ENCODE measurements around the gene CDK17. TPM values are rescaled to one million over a fixed set of nuclear protein-coding genes. Genes with fewer than 3 reads are reported as not detected.
"Not testable (repeated sequence)": the region's sequence is repeated elsewhere in the genome, so short reads cannot be mapped to it uniquely, and the experiment has no call there.

The CDK17 gene
- total RNA-seq, 4 donors from 2014 or later, result 32.4 to 64.7 (median 49.0) TPM

- WGBS, 2 donors, result 92% methylated on average over 7 of the region's 7 CpGs
- Histone ChIP-seq H3K27me3 (no peaks in the 10 kb centered on the region), H3K36me3 (no peaks in the 10 kb centered on the region), H3K4me3 (replicated peaks in 1 of 3) (no peak overlapping the region), H3K9me3 (no peaks in the 10 kb centered on the region), H3K4me1 (no peaks in the 10 kb centered on the region), H3K27ac (peak overlapping the region in 1 of 3 donors; percentile 8)
- TF ChIP-seq POLR2A (IDR thresholded peaks at IDR 0.05) (no peak), CTCF (IDR thresholded peaks at IDR 0.05) (no peak)
- no peak for DNase-seq
- intact Hi-C loops (cut with DNase I), result no loop called here
Observed at GRCh38 chr12:96420277-96420835, 20.1 kb upstream of the CDK17 start.

- no peak overlapping the region for H3K4me3 ChIP-seq (replicated peaks in 1 of 3)
- 89% methylated on average over 5 of the region's 5 CpGs for WGBS, 2 donors
- H3K27me3 ChIP-seq, result no peaks in the 10 kb centered on the region
- H3K36me3 ChIP-seq, result no peaks in the 10 kb centered on the region
- DNase-seq, result no peak
- no peak overlapping the region for H3K27ac ChIP-seq
- intact Hi-C loops (cut with DNase I), result no loop called here
- no peaks in the 10 kb centered on the region for H3K9me3 ChIP-seq
- TF ChIP-seq CTCF (IDR thresholded peaks at IDR 0.05), result no peak
- TF ChIP-seq POLR2A (IDR thresholded peaks at IDR 0.05), result no peak
- H3K4me1 ChIP-seq, result no peaks in the 10 kb centered on the region
Observed at GRCh38 chr12:96419576-96420276, 19.5 kb upstream of the CDK17 start.

- WGBS, 2 donors, result 96 to 99% methylated on average over 2 of the region's 2 CpGs
- H3K4me1 ChIP-seq; H3K4me3 ChIP-seq (replicated peaks in 1 of 3); H3K9me3 ChIP-seq; H3K27me3 ChIP-seq; H3K27ac ChIP-seq; DNase-seq; H3K36me3 ChIP-seq; intact Hi-C loops (cut with DNase I): not testable (repeated sequence)
Observed at GRCh38 chr12:96417688-96418087, 17.4 kb upstream of the CDK17 start.

- Histone ChIP-seq H3K36me3 (no peaks in the 10 kb centered on the region), H3K4me1 (no peaks in the 10 kb centered on the region), H3K9me3 (no peaks in the 10 kb centered on the region), H3K27me3 (no peaks in the 10 kb centered on the region), H3K4me3 (replicated peaks in 1 of 3) (no peak overlapping the region), H3K27ac (no peak overlapping the region)
- TF ChIP-seq CTCF (IDR thresholded peaks at IDR 0.05) (no peak), POLR2A (IDR thresholded peaks at IDR 0.05) (no peak)
- 77 to 86% methylated on average over 7 of the region's 7 CpGs for WGBS, 2 donors
- no peak for DNase-seq
- intact Hi-C loops (cut with DNase I), result no loop called here
Observed at GRCh38 chr12:96416033-96416799, 16.0 kb upstream of the CDK17 start.

- intact Hi-C loops (cut with DNase I), result no loop called here
Observed at GRCh38 chr12:96414637-96415036, 14.4 kb upstream of the CDK17 start.

More at GRCh38 chr12:96414637-96415036, 14.4 kb upstream of the CDK17 start:
- Histone ChIP-seq H3K27me3 (no peaks in the 10 kb centered on the region), H3K36me3 (no peaks in the 10 kb centered on the region), H3K4me1 (no peaks in the 10 kb centered on the region), H3K27ac (no peak overlapping the region), H3K9me3 (no peaks in the 10 kb centered on the region), H3K4me3 (replicated peaks in 1 of 3) (no peak overlapping the region)
- WGBS, 2 donors, result 95 to 100% methylated on average over 1 of the region's 1 CpG
- TF ChIP-seq CTCF (IDR thresholded peaks at IDR 0.05) (no peak), POLR2A (IDR thresholded peaks at IDR 0.05) (no peak)
- DNase-seq, result no peak

Data from thyroid gland (tissue), 4 donors.